A549 (cell line): ENCODE data around the gene RFTN2.

Experiments used
- CEBPB ChIP-seq, 2 experiments: fragments of >200 bp in 1 of 2; sonication (Bioruptor Twin) in 1 of 2; formaldehyde crosslinking in 1 of 2; IDR thresholded peaks; 2 replicates each; pipeline ENCODE4 v1.6.1; 2012 to 2016
- CTCF ChIP-seq: fragments of >200 bp; sonication (Bioruptor Twin); formaldehyde crosslinking; IDR thresholded peaks from 3 replicates; pipeline ENCODE4 v1.5.1; 2016
- E2F6 ChIP-seq: IDR thresholded peaks from 2 replicates; pipeline ENCODE4 v1.6.1; 2012; ENCODE audit warnings: low read depth, borderline replicate concordance
- KDM1A ChIP-seq: fragments of 200-600 bp; sonication (generic); IDR thresholded peaks from 2 replicates; pipeline ENCODE4 v1.6.1; 2016; ENCODE audit warnings: low read depth, mild to moderate bottlenecking
- MAX ChIP-seq: IDR thresholded peaks from 2 replicates; pipeline ENCODE4 v1.6.1; 2012
- POLR2A ChIP-seq: IDR thresholded peaks from 2 replicates; pipeline ENCODE4 v1.6.1; 2012; ENCODE audit warnings: mild to moderate bottlenecking, low read length
- POLR2AphosphoS2 ChIP-seq: conservative IDR thresholded peaks from 2 replicates; pipeline ENCODE4 v1.6.1; 2012; ENCODE audit warnings: low read length, improper control_type of control experiment, inconsistent platforms
- ZFP36 ChIP-seq: fragments of 450-650 bp; IDR thresholded peaks from 2 replicates; pipeline ENCODE4 v1.6.1; 2014; ENCODE audit warnings: borderline replicate concordance; ENCODE audit not compliant: partially characterized antibody

GRCh38 chr2:197707316-197708213 lies 32.2 kb upstream of the RFTN2 start:
- TF ChIP-seq KDM1A (no peak), POLR2A (no peak), CTCF (peak; percentile 75), E2F6 (no peak), CEBPB (IDR thresholded peaks at IDR 0.05) (peak; percentile 25 to 75; a peak in 3 of 4 replicates), MAX (no peak), POLR2AphosphoS2 (no peak), ZFP36 (no peak)
